Measurements from ENCODE around the gene SMIM22. TPM values are rescaled to one million over a fixed set of nuclear protein-coding genes. Genes with fewer than 3 reads are reported as not detected.
A peak's percentile ranks its signal among the peaks of the same experiment; 100 is the strongest.

The SMIM22 gene
- total RNA-seq, 6 donors from 2014 or later = 5.2 to 71.0 (median 36.6) TPM

GRCh38 chr16:4814542-4815173 lies 19.5 kb downstream of the SMIM22 start:
- no peak for DNase-seq

GRCh38 chr16:4820652-4821051 lies 25.5 kb downstream of the SMIM22 start:
- 94 to 95% methylated on average over 4 to 6 of the region's 6 CpGs for WGBS, 2 donors
- H3K27ac ChIP-seq = no peak overlapping the region
- DNase-seq (no peak), ATAC-seq (ENCODE audit: low FRiP score in 2 of 2) (peak in 1 of 2 donors; percentile 11)
- H3K27me3 ChIP-seq = no peaks in the 10 kb centered on the region
- no peaks in the 10 kb centered on the region for H3K9me3 ChIP-seq
- no peaks in the 10 kb centered on the region for H3K4me1 ChIP-seq
- no peak overlapping the region for H3K4me3 ChIP-seq
- TF ChIP-seq EP300 (IDR thresholded peaks at IDR 0.05) = no peak
- H3K36me3 ChIP-seq = peaks cover 41 to 100% (median 86%) of the 10 kb centered on the region in 4 donors

More at GRCh38 chr16:4814542-4815173, 19.5 kb downstream of the SMIM22 start:
- ATAC-seq (ENCODE audit: low FRiP score in 2 of 2) = no peak
- Histone ChIP-seq H3K36me3 (peaks cover 37 to 99% (median 86%) of the 10 kb centered on the region in 4 donors), H3K4me1 (no peaks in the 10 kb centered on the region), H3K4me3 (no peak overlapping the region), H3K27me3 (no peaks in the 10 kb centered on the region), H3K9me3 (no peaks in the 10 kb centered on the region), H3K27ac (no peak overlapping the region)
- 81 to 91% methylated on average over 9 to 16 of the region's 16 CpGs for WGBS, 2 donors
- no peak for TF ChIP-seq EP300 (IDR thresholded peaks at IDR 0.05)
- no peak for TF ChIP-seq POLR2AphosphoS5 (IDR thresholded peaks at IDR 0.05)
- TF ChIP-seq POLR2A (IDR thresholded peaks at IDR 0.05) = no peak
- TF ChIP-seq CTCF (IDR thresholded peaks at IDR 0.05) = no peak

- no peak overlapping the region for H3K27ac ChIP-seq
- H3K27me3 ChIP-seq = no peaks in the 10 kb centered on the region
- no peak overlapping the region for H3K4me3 ChIP-seq
- no peaks in the 10 kb centered on the region for H3K9me3 ChIP-seq
- H3K4me1 ChIP-seq = no peaks in the 10 kb centered on the region
- WGBS, 2 donors = 91 to 92% methylated on average over 8 of the region's 8 CpGs
- peaks cover 34 to 100% (median 92%) of the 10 kb centered on the region in 4 donors for H3K36me3 ChIP-seq
- DNase-seq (no peak), ATAC-seq (ENCODE audit: low FRiP score in 2 of 2) (no peak)
- TF ChIP-seq EP300 (IDR thresholded peaks at IDR 0.05) (no peak), POLR2AphosphoS5 (IDR thresholded peaks at IDR 0.05) (no peak), POLR2A (IDR thresholded peaks at IDR 0.05) (no peak), CTCF (IDR thresholded peaks at IDR 0.05) (no peak)
Measured at GRCh38 chr16:4825196-4825595, 30.0 kb downstream of the SMIM22 start.

GRCh38 chr16:4826526-4826925 lies 31.4 kb downstream of the SMIM22 start:
- Histone ChIP-seq H3K27ac (no peak overlapping the region), H3K27me3 (no peaks in the 10 kb centered on the region), H3K4me3 (no peak overlapping the region), H3K9me3 (no peaks in the 10 kb centered on the region), H3K36me3 (peaks cover 38 to 100% (median 93%) of the 10 kb centered on the region in 4 donors), H3K4me1 (no peaks in the 10 kb centered on the region)
- TF ChIP-seq POLR2A (IDR thresholded peaks at IDR 0.05) (no peak), POLR2AphosphoS5 (IDR thresholded peaks at IDR 0.05) (no peak), CTCF (IDR thresholded peaks at IDR 0.05) (no peak)
- no peak for ATAC-seq (ENCODE audit: low FRiP score in 2 of 2)
- DNase-seq = no peak
- WGBS, 2 donors = 94 to 99% methylated on average over 4 of the region's 4 CpGs

GRCh38 chr16:4826980-4827379 lies 31.8 kb downstream of the SMIM22 start:
- ATAC-seq (ENCODE audit: low FRiP score in 2 of 2) (no peak), DNase-seq (no peak)
- no peaks in the 10 kb centered on the region for H3K4me1 ChIP-seq
- no peak overlapping the region for H3K4me3 ChIP-seq
- no peaks in the 10 kb centered on the region for H3K9me3 ChIP-seq
- no peak for TF ChIP-seq EP300 (IDR thresholded peaks at IDR 0.05)
- TF ChIP-seq POLR2A (IDR thresholded peaks at IDR 0.05) = no peak
- TF ChIP-seq CTCF (IDR thresholded peaks at IDR 0.05) = no peak
- H3K27ac ChIP-seq = no peak overlapping the region
- WGBS, 2 donors = 95 to 98% methylated on average over 10 of the region's 10 CpGs
- no peaks in the 10 kb centered on the region for H3K27me3 ChIP-seq
- H3K36me3 ChIP-seq = peaks cover 40 to 100% (median 93%) of the 10 kb centered on the region in 4 donors

Measured in upper lobe of left lung (tissue), 6 donors.